Activated T-helper 1 cell treated with anti-CD3 and anti-CD28 coated beads, Interleukin-12 subunit alpha, Interleukin-12 subunit beta, Interleukin-2, Interleukin-4 antibody, amounts not matched to agents 30 ng/mL and 10 ng/mL and 1 ng/mL, durations not matched to agents 14 hours and 24 hours and 36 hours (primary cell): ENCODE measurements around the gene CRYBG3. TPM values are rescaled to one million over a fixed set of nuclear protein-coding genes. Genes with fewer than 3 reads are reported as not detected.
A peak's percentile ranks its signal among the peaks of the same experiment; 100 is the strongest.

ENCODE experiments used
- DNase-seq: peaks from one replicate; pipeline ENCODE4 v3.0.0; 2021; ENCODE audit warnings: low spot score
- H3K27ac Mint-ChIP-seq: one replicate; pipeline ENCODE4 v1.8.0; 2021; ENCODE audit warnings: mild to moderate bottlenecking, mixed read lengths
- H3K27me3 Mint-ChIP-seq: one replicate; pipeline ENCODE4 v1.8.0; 2022; ENCODE audit warnings: mild to moderate bottlenecking, moderate library complexity, mixed read lengths; ENCODE audit not compliant: insufficient read depth
- H3K36me3 Mint-ChIP-seq: one replicate; pipeline ENCODE4 v1.8.0; 2021; ENCODE audit warnings: low read depth, mixed read lengths
- H3K4me1 Mint-ChIP-seq: one replicate; pipeline ENCODE4 v1.8.0; 2021; ENCODE audit warnings: low read depth, mixed read lengths
- H3K4me3 Mint-ChIP-seq: one replicate; pipeline ENCODE4 v1.8.0; 2021; ENCODE audit warnings: mild to moderate bottlenecking, moderate library complexity, mixed read lengths
- H3K9me3 Mint-ChIP-seq: one replicate; pipeline ENCODE4 v1.8.0; 2021; ENCODE audit warnings: mixed read lengths
- intact Hi-C: fragments of 100-400 bp; cut with micrococcal nuclease; formaldehyde crosslinking; loops from one replicate; pipeline ENCODE4 v1.15.1; 2024
- total RNA-seq: library from RNA; stranded (reverse); gene quantifications from 2 replicates; pipeline ENCODE4 v1.2.3, GENCODE V29; 2022

The CRYBG3 gene
- total RNA-seq, 1 donor from 2014 or later: 6.8 TPM

DNA sequence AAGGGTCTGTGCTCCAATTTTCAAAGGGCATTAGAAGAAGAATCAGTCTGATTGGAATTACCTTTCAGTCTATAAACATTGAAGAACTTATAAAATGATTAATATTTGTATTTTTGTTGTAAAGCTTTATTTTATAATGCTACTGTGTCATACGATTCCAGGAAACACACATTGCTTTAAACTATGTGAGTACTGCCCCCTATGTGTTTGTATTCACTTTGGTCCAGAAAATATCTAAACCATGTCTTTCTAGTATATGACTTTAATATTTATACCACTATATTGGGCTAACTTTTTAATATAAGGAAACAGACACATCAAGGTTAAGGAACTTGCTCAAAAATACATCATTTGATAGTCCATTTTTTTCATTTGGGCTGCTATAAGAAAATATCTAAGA, 153.7 kb downstream of the CRYBG3 start:
- intact Hi-C loops: no loop called here
- peaks cover 5% of the 10 kb centered on the region for H3K9me3 Mint-ChIP-seq

DNA sequence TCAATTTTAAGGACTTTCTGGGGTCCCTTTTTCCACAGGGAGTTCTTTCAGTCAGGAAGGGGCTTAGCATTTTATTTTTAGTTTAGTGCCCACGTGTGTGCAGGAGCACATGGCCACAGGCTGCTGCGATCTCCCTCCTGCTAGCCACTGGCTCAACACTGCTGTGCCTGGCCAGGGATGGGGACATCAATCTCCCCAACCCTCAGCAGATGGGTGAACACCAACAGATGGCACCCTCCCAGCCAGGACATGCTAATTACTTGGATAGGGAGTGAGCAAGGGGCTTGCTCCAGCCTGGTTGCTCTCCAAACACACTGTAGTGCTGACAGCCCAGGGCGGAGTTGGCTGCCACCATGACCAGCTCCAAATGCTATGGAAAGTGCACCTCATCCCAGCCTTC, 157.8 kb downstream of the CRYBG3 start:
- intact Hi-C loops: no loop called here
- Mint-ChIP-seq H3K4me3 (no peak overlapping the region), H3K4me1 (peaks cover 69% of the 10 kb centered on the region), H3K36me3 (peaks cover 5% of the 10 kb centered on the region), H3K9me3 (peaks cover 9% of the 10 kb centered on the region), H3K27ac (no peak overlapping the region), H3K27me3 (no peaks in the 10 kb centered on the region)
- no peak for DNase-seq

More for the DNA sequence above, 153.7 kb downstream of the CRYBG3 start:
- H3K27me3 Mint-ChIP-seq: no peaks in the 10 kb centered on the region
- peak overlapping the region; percentile 79 for H3K27ac Mint-ChIP-seq
- H3K4me1 Mint-ChIP-seq: peaks cover 67% of the 10 kb centered on the region
- H3K4me3 Mint-ChIP-seq: peak overlapping the region; percentile 43
- H3K36me3 Mint-ChIP-seq: peaks cover 12% of the 10 kb centered on the region
- no peak for DNase-seq

DNA sequence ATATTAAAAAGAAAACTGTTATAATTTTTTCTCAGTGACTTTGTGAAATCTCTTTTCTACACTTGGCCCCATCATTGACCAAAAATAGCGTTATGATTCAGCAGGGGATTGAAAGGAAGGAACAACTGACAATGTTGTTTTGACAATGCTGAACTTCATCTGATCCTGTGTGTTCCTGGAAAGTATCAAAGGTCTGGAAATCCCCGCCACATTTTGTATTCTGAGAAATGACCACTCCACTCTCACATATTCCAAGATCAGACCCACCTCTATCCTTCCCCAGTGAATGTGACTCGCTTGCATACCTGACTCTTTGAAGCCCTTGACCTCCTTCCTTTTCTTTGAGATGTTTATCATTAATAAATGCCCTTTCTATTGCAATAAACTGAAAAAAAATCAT, 160.1 kb downstream of the CRYBG3 start:
- Mint-ChIP-seq H3K36me3 (peaks cover 5% of the 10 kb centered on the region), H3K27ac (peak overlapping the region; percentile 89), H3K4me3 (peak overlapping the region; percentile 9), H3K4me1 (peaks cover 49% of the 10 kb centered on the region), H3K9me3 (peaks cover 4% of the 10 kb centered on the region), H3K27me3 (no peaks in the 10 kb centered on the region)
- intact Hi-C loops: loop anchor here (1.0 to 2.0 kb wide), 9 partner anchors 9 to 574 kb away; partner anchors contain the start of genes CLDND1 and RIOX2
- DNase-seq: peak; percentile 43

DNA sequence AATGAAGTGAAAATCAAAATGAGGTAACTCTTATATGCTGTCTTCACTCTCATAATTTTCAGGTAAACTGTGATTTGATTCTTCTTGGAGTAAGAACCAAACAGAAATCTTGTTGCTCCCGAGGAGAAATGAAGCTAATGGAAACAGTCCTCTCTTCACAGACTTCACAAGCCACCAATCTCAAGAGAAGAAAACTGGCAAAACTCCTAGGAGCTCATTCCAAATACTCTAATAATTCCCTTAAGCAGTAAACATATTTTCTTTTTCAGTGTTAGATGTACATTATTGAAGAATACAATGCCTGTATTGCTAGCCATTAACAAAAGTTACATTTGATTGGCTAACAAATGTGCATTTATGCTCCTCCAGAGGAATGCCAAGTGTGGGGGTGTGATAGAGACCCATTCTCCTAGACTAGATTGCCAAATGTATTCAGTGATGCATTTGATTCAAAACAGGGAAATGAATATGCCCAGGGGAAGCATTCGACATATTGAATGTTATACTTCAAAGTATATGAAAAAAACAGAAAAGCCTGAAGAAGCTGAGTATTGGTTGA, 162.2 kb downstream of the CRYBG3 start:
- intact Hi-C loops: loop anchor here (2.0 kb wide), 3 partner anchors 15 to 73 kb away; no protein-coding TSS in a partner anchor
- Mint-ChIP-seq H3K4me1 (peaks cover 47% of the 10 kb centered on the region), H3K36me3 (peaks cover 11% of the 10 kb centered on the region), H3K9me3 (peaks cover 13% of the 10 kb centered on the region), H3K4me3 (no peak overlapping the region), H3K27ac (no peak overlapping the region), H3K27me3 (no peaks in the 10 kb centered on the region)
- no peak for DNase-seq

DNA sequence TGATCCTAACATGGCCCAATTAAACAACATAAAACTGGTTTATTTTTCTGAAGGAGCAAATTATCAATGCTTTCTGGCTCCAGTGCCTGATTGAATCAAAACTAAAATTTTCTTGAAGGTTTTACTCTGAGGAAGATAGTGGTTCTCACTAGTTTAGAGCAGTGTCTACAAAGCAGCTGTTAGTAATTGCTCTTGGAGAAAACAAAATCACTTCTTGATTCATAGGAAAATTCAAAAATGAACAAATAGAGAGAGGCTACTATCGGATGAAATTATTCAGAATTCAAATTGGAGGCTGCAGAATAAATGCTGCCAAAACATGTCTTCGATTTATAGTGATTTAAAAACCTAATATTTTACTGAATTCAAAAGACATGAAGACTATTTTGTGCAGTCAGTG, 165.5 kb downstream of the CRYBG3 start:
- H3K27me3 Mint-ChIP-seq: no peaks in the 10 kb centered on the region
- no peak for DNase-seq
- peaks cover 10% of the 10 kb centered on the region for H3K36me3 Mint-ChIP-seq
- no peak overlapping the region for H3K27ac Mint-ChIP-seq
- no peak overlapping the region for H3K4me3 Mint-ChIP-seq
- H3K9me3 Mint-ChIP-seq: peaks cover 13% of the 10 kb centered on the region
- intact Hi-C loops: no loop called here
- peaks cover 50% of the 10 kb centered on the region for H3K4me1 Mint-ChIP-seq

DNA sequence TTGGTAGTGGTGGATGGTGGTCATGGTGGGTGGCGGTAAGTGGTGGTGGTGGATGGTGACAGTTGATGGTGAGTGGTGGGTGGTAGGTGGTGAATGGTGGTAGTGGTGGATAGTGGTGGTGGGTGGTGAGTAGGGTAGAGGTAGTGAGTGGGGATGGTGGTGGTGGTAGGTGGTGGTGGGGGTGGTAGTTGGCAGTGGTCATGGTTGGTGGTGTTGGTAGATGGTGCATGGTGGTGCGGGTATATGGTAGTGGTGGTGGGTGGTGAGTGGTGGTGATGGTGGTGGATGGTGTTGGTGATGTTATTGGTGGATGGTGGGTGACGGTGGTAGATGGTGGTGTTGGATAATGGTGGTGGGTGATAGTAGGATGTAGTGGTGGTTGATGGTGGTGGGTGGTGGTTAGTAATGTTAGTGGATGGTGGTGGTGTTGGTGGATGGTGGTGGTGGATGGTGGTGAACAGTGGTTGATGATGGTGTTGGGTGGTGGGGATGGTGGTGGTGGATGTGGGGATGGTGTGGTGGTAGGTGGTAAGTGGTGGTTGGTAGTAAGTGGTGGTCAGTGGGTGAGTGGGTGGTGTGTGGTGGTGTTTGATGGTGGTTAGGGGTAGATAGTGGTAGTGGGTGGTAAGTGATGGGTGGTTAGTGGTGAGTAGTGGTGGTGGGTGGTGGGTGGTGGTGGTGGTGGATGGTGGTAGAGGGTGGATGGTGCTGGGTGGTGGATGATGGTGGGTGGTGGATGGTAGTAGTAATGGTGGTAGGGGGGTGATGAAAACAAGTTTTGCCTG, 167.2 kb downstream of the CRYBG3 start:
- peaks cover 13% of the 10 kb centered on the region for H3K9me3 Mint-ChIP-seq
- H3K27me3 Mint-ChIP-seq: no peaks in the 10 kb centered on the region
- peak overlapping the region; percentile 67 for H3K27ac Mint-ChIP-seq
- H3K4me3 Mint-ChIP-seq: no peak overlapping the region
- peaks cover 10% of the 10 kb centered on the region for H3K36me3 Mint-ChIP-seq
- intact Hi-C loops: no loop called here
- peaks cover 49% of the 10 kb centered on the region for H3K4me1 Mint-ChIP-seq
- no peak for DNase-seq

DNA sequence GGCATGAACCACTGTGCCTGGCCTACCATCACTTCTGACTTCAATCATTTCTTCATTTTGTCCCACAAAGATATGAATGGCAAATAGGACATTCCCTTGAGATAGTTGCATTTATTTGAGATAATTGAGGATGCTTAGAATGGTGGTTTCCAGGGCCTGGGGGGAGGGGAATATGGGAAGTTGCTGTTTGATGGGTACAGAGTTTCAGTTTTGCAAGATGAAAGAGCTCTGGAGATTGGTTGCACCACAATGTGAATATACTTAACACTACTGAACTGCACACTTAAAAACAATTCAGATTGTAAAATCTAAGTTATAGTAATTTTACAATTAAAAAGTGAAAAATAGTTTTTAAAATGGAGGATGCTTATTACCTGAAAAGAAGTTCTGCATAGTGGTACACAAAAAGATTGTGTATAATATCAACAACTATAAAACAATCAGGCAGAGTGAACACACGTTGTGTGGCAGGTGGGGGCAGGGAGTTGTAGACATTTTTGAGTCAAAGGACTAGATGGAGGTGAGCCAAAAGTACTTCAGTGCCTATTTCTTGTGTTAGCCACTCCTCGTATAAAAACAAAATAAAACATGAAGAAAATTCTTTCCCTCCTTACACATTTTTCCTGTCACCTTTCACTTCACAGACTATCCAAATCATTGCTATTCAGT, 168.9 kb downstream of the CRYBG3 start:
- H3K4me3 Mint-ChIP-seq: peak overlapping the region; percentile 70
- peaks cover 13% of the 10 kb centered on the region for H3K9me3 Mint-ChIP-seq
- intact Hi-C loops: loop anchor here (1.0 to 2.0 kb wide), 3 partner anchors 8 to 14 kb away; no protein-coding TSS in a partner anchor
- H3K27me3 Mint-ChIP-seq: no peaks in the 10 kb centered on the region
- peaks cover 48% of the 10 kb centered on the region for H3K4me1 Mint-ChIP-seq
- DNase-seq: no peak
- peak overlapping the region; percentile 70 for H3K27ac Mint-ChIP-seq
- peaks cover 10% of the 10 kb centered on the region for H3K36me3 Mint-ChIP-seq

DNA sequence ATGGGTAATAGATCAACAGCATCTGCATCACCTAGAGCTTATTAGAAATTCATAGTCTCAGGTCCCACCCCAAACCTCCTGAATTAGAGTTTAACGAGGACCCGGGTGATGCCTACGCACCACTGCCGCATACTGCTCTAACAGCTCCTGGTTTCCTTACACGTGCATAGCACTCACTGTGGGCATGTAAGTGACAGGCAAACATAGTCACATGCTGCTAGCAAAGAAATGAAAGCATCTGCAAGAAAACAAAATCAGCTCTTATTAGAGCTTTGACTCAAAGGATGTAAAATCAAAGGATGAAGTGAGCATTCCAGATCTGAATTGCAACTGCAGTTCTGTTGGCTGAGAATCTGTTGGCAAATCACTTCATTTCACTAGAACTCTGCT, 169.5 kb downstream of the CRYBG3 start:
- intact Hi-C loops: loop anchor here (1.0 to 2.0 kb wide), 3 partner anchors 9 to 14 kb away; no protein-coding TSS in a partner anchor
- no peak for DNase-seq
- Mint-ChIP-seq H3K27me3 (no peaks in the 10 kb centered on the region), H3K9me3 (peaks cover 13% of the 10 kb centered on the region), H3K4me1 (peaks cover 48% of the 10 kb centered on the region), H3K27ac (peak overlapping the region; percentile 68), H3K36me3 (peaks cover 8% of the 10 kb centered on the region), H3K4me3 (peak overlapping the region; percentile 70)

DNA sequence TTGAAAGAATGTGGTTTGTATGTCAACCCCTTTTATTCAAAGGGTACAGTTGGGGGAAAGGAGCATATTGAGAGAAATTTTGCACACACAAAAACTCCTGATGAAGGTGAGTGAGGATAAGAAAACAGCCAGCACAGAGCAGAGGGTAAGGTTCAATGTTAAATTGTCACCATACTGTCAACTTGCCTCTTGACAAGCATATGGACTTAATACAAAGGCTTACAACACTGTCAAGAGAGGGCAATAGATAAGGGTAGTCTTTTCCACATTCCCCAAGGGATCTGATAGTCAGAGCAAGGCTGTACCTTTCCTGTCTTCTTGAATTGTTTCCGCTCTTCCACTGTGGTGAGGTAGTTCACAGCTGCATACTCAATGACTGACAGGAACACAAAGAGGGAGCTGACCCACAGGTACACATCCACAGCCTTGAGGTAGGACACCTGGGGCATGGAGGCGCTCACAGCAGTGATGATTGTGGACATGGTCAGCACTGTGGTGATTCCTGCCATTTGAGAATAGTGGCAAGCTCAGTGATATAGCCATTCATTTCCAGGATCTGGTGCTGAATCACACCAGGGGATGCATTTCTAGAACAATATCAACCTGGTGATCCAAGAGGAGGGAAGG, 170.8 kb downstream of the CRYBG3 start:
- Mint-ChIP-seq H3K27me3 (no peaks in the 10 kb centered on the region), H3K9me3 (peaks cover 13% of the 10 kb centered on the region), H3K4me1 (peaks cover 48% of the 10 kb centered on the region), H3K27ac (no peak overlapping the region), H3K36me3 (peaks cover 8% of the 10 kb centered on the region), H3K4me3 (no peak overlapping the region)
- intact Hi-C loops: no loop called here
- DNase-seq: no peak

DNA sequence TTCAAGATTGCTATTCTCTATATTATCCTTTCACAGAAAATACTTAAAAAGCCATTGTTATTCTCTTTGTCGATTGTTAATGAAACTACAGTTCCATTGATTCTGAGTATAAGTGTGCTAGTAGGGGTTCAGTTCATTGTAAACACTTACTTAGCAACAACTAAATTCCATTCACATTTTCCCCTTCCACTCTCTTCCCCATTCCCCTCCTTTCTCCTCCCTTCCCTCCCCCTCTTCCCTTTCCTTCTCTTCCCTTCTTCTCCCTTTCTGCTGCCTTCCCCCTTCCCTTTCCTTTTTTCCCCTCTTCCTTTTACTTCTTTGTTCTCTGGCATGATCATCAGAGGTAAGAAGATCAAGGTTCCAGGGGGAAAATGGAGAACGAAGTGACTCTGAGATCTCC, 171.7 kb downstream of the CRYBG3 start:
- intact Hi-C loops: no loop called here
- H3K27ac Mint-ChIP-seq: no peak overlapping the region
- no peak overlapping the region for H3K4me3 Mint-ChIP-seq
- no peaks in the 10 kb centered on the region for H3K27me3 Mint-ChIP-seq
- peaks cover 2% of the 10 kb centered on the region for H3K36me3 Mint-ChIP-seq
- no peak for DNase-seq
- H3K4me1 Mint-ChIP-seq: peaks cover 48% of the 10 kb centered on the region
- H3K9me3 Mint-ChIP-seq: peaks cover 9% of the 10 kb centered on the region

DNA sequence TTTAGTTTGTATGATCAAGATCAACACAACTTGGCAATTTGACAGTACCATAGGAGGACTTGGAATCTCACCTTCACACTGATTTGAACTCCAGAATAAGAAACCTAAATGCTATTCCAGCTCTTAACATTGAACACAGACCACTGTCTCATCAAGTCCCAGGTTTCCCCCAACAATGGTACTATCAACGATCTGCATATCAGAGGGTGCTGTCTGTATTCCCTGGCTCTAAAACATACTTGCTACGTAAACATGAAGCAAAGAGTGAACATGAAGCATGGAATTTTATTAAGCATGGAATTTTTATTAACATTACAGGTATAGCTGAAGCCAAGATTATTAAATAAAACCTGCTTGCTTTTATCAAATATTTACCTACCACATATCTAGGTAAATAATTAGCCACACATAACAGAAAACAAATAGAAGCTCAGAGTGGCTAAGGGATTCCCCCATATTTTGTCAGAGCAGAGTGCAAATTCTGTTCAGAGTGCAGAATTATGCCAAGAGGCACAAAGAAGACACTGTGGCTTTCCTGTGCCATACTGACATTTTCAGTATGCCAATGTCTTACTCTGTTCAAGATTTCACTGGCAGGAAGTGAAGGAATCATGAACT, 172.6 kb downstream of the CRYBG3 start:
- H3K27me3 Mint-ChIP-seq: no peaks in the 10 kb centered on the region

More for the DNA sequence above, 172.6 kb downstream of the CRYBG3 start:
- Mint-ChIP-seq H3K4me1 (peaks cover 47% of the 10 kb centered on the region), H3K4me3 (no peak overlapping the region), H3K27ac (no peak overlapping the region), H3K36me3 (peaks cover 6% of the 10 kb centered on the region), H3K9me3 (peaks cover 3% of the 10 kb centered on the region)
- intact Hi-C loops: no loop called here
- DNase-seq: no peak
